Measurements from ENCODE around the gene ENPP7. TPM values are rescaled to one million over a fixed set of nuclear protein-coding genes. Genes with fewer than 3 reads are reported as not detected.

ENPP7 gene
- polyA plus RNA-seq, 3 donors = not detected

DNA sequence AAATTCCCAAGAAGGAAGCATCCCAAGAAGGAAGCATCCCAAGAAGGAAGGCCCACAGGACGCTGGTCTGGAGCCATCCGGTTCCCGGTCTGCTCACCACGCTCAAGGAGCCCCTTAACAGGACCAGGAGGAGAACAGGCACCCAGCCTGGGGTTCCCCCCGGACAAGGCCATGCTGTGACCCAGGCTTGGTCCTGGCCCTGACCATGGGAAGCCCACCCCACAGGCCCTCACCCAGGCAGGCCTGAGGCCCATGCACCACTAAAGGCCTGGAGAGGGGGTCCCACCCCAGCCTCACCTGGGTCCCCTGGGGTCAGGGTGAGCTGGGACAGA is 340 bp upstream of the ENPP7 start:
- no peaks in the 10 kb centered on the region for H3K27me3 ChIP-seq (ENCODE audit: control insufficient read depth in 2 of 2, insufficient read depth in 2 of 2, low read length in 2 of 2)

DNA sequence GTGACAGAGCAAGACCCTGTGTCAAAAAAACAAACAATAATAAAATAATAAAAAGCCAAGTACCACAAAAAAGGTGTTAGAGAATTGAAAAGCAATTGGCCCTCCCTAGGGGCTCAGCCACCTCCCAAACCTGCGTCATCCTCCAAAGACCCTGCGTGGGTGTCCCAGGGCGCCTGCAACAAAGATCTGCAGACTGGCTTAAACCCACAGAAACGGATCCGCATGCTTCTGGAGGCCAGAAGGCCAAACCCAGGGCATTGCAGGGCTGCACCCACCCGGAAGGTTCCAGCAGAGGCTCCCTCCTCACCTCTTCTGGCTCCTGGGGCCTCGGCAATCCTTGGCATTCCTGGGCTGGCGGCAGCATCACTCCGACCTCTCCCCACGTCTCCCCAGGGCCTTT is 1.5 kb downstream of the ENPP7 start:
- peak overlapping the region in 1 of 3 experiments; percentile 70 for H3K4me3 ChIP-seq (replicated peaks in 1 of 3; ENCODE audit: low read depth in 2 of 3, low read length in 3 of 3)
- peaks cover 25% of the 10 kb centered on the region for H3K4me1 Mint-ChIP-seq
- intact Hi-C loops (cut with micrococcal nuclease) = no loop called here

More for the DNA sequence above, 340 bp upstream of the ENPP7 start:
- Mint-ChIP-seq H3K4me3 (no peak overlapping the region), H3K36me3 (peaks cover 0 to 4% of the 10 kb centered on the region in 2 donors), H3K27me3 (ENCODE audit: low read depth in 3 of 3) (peaks cover 3 to 4% (median 3%) of the 10 kb centered on the region in 3 donors), H3K27ac (no peak overlapping the region), H3K4me1 (peaks cover 23% of the 10 kb centered on the region), H3K9me3 (peaks cover 0 to 2% (median 0%) of the 10 kb centered on the region in 7 donors)
- TF ChIP-seq, protein P1, sequence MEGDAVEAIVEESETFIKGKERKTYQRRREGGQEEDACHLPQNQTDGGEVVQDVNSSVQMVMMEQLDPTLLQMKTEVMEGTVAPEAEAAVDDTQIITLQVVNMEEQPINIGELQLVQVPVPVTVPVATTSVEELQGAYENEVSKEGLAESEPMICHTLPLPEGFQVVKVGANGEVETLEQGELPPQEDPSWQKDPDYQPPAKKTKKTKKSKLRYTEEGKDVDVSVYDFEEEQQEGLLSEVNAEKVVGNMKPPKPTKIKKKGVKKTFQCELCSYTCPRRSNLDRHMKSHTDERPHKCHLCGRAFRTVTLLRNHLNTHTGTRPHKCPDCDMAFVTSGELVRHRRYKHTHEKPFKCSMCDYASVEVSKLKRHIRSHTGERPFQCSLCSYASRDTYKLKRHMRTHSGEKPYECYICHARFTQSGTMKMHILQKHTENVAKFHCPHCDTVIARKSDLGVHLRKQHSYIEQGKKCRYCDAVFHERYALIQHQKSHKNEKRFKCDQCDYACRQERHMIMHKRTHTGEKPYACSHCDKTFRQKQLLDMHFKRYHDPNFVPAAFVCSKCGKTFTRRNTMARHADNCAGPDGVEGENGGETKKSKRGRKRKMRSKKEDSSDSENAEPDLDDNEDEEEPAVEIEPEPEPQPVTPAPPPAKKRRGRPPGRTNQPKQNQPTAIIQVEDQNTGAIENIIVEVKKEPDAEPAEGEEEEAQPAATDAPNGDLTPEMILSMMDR (IDR thresholded peaks at IDR 0.05) = no peak
- Histone ChIP-seq H3K4me1 (ENCODE audit: control insufficient read depth in 1 of 2, insufficient read depth in 2 of 2, low read length in 2 of 2) (peaks cover 16 to 26% of the 10 kb centered on the region in 2 donors), H3K4me2 (replicated peaks; ENCODE audit: extremely low read depth, low read length, poor library complexity, severe bottlenecking) (no peak overlapping the region), H3K4me3 (replicated peaks in 1 of 3; ENCODE audit: low read depth in 2 of 3, low read length in 3 of 3) (no peak overlapping the region), H2AFZ (ENCODE audit: insufficient read depth, low read depth, low read length, poor library complexity, severe bottlenecking) (no peak overlapping the region), H3K79me2 (ENCODE audit: insufficient read depth, low read length) (no peaks in the 10 kb centered on the region), H4K20me1 (ENCODE audit: insufficient read depth, low read length) (no peaks in the 10 kb centered on the region), H3K36me3 (replicated peaks in 1 of 2; ENCODE audit: control insufficient read depth in 1 of 2, insufficient read depth in 2 of 2, low read length in 2 of 2) (no peaks in the 10 kb centered on the region), H3K9ac (ENCODE audit: insufficient read depth, low read length, poor library complexity, severe bottlenecking) (no peak overlapping the region), H3K27ac (ENCODE audit: low read depth in 1 of 2, low read length in 2 of 2) (no peak overlapping the region), H3K9me3 (replicated peaks in 1 of 2; ENCODE audit: control insufficient read depth in 1 of 2, insufficient read depth in 1 of 2, low read length in 2 of 2) (no peaks in the 10 kb centered on the region)
- no peak for DNase-seq
- 94% methylated on average over 4 of the region's 5 CpGs for WGBS (ENCODE audit: insufficient coverage)
- intact Hi-C loops (cut with micrococcal nuclease) = no loop called here

More for the DNA sequence above, 1.5 kb downstream of the ENPP7 start:
- H3K9me3 ChIP-seq (replicated peaks in 1 of 2; ENCODE audit: control insufficient read depth in 1 of 2, insufficient read depth in 1 of 2, low read length in 2 of 2) = no peaks in the 10 kb centered on the region
- no peaks in the 10 kb centered on the region for H3K36me3 ChIP-seq (replicated peaks in 1 of 2; ENCODE audit: control insufficient read depth in 1 of 2, insufficient read depth in 2 of 2, low read length in 2 of 2)
- peak overlapping the region; percentile 64 for H3K4me2 ChIP-seq (replicated peaks; ENCODE audit: extremely low read depth, low read length, poor library complexity, severe bottlenecking)
- H4K20me1 ChIP-seq (ENCODE audit: insufficient read depth, low read length) = no peaks in the 10 kb centered on the region
- no peak overlapping the region for H3K27ac ChIP-seq (ENCODE audit: low read depth in 1 of 2, low read length in 2 of 2)
- no peak for DNase-seq
- H3K27me3 ChIP-seq (ENCODE audit: control insufficient read depth in 2 of 2, insufficient read depth in 2 of 2, low read length in 2 of 2) = no peaks in the 10 kb centered on the region
- peak overlapping the region; percentile 82 for H2AFZ ChIP-seq (ENCODE audit: insufficient read depth, low read depth, low read length, poor library complexity, severe bottlenecking)
- Mint-ChIP-seq H3K27ac (peak overlapping the region in 2 of 7 donors; percentile 25 to 89), H3K9me3 (peaks cover 0 to 2% (median 0%) of the 10 kb centered on the region in 7 donors), H3K36me3 (peaks cover 0 to 4% of the 10 kb centered on the region in 2 donors), H3K27me3 (ENCODE audit: low read depth in 3 of 3) (peaks cover 2 to 6% (median 3%) of the 10 kb centered on the region in 3 donors), H3K4me3 (peak overlapping the region in 1 of 2 donors; percentile 79)
- H3K4me1 ChIP-seq (ENCODE audit: control insufficient read depth in 1 of 2, insufficient read depth in 2 of 2, low read length in 2 of 2) = peaks cover 16 to 26% of the 10 kb centered on the region in 2 donors
- 91% methylated on average over 6 of the region's 10 CpGs for WGBS (ENCODE audit: insufficient coverage)
- TF ChIP-seq, protein P1 (IDR thresholded peaks at IDR 0.05) = no peak
- peak overlapping the region; percentile 53 for H3K9ac ChIP-seq (ENCODE audit: insufficient read depth, low read length, poor library complexity, severe bottlenecking)
- no peaks in the 10 kb centered on the region for H3K79me2 ChIP-seq (ENCODE audit: insufficient read depth, low read length)
